HG03025 (cell line): ENCODE data around the gene AKAP1.

Experiments used
- ATAC-seq: cut with Tn5 transposase; IDR thresholded peaks from one replicate; pipeline ENCODE4 v1.9.1; 2021; ENCODE audit warnings: mild to moderate bottlenecking, moderate library complexity; ENCODE audit not compliant: unreplicated experiment, low FRiP score

The AKAP1 gene

GRCh38 chr17:57104461-57105175 is 19.6 kb downstream of the AKAP1 start:
- no peak for ATAC-seq

GRCh38 chr17:57105591-57105990 is 20.5 kb downstream of the AKAP1 start:
- no peak for ATAC-seq

DNA sequence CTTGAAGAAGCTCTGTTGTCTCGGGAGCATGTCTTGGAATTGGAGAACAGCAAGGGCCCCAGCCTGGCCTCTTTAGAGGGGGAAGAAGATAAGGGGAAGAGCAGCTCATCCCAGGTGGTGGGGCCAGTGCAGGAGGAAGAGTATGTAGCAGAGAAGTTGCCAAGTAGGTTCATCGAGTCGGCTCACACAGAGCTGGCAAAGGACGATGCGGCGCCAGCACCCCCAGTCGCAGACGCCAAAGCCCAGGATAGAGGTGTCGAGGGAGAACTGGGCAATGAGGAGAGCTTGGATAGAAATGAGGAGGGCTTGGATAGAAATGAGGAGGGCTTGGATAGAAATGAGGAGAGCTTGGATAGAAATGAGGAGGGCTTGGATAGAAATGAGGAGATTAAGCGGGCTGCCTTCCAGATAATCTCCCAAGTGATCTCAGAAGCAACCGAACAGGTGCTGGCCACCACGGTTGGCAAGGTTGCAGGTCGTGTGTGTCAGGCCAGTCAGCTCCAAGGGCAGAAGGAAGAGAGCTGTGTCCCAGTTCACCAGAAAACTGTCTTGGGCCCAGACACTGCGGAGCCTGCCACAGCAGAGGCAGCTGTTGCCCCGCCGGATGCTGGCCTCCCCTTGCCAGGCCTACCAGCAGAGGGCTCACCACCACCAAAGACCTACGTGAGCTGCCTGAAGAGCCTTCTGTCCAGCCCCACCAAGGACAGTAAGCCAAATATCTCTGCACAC is 21.2 kb downstream of the AKAP1 start:
- ATAC-seq = no peak

DNA sequence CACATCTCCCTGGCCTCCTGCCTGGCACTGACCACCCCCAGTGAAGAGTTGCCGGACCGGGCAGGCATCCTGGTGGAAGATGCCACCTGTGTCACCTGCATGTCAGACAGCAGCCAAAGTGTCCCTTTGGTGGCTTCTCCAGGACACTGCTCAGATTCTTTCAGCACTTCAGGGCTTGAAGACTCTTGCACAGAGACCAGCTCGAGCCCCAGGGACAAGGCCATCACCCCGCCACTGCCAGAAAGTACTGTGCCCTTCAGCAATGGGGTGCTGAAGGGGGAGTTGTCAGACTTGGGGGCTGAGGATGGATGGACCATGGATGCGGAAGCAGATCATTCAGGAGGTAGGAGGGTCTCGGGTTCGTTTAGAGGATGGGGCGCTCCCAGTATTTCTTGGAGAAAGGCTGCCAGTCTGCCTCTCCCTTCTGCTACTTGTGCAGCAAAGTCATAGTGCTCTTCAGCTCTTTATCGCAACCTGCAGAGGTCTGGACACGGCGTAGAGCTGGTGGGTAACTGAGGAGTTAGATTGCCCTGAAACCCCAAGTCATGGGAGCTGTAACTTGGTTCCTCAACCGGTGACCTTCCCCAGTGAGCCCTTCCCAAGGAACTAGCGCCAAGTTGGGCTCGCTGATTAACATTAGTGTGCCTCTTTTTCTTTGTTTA is 21.9 kb downstream of the AKAP1 start:
- ATAC-seq = no peak

GRCh38 chr17:57107498-57108101 is 22.6 kb downstream of the AKAP1 start:
- ATAC-seq = no peak

GRCh38 chr17:57108671-57109392 is 23.8 kb downstream of the AKAP1 start:
- no peak for ATAC-seq

- ATAC-seq = no peak
Observed at GRCh38 chr17:57109393-57110151, 24.5 kb downstream of the AKAP1 start.

GRCh38 chr17:57110152-57110542 is 25.1 kb downstream of the AKAP1 start:
- ATAC-seq = no peak

GRCh38 chr17:57110579-57111325 is 25.7 kb downstream of the AKAP1 start:
- ATAC-seq = no peak

DNA sequence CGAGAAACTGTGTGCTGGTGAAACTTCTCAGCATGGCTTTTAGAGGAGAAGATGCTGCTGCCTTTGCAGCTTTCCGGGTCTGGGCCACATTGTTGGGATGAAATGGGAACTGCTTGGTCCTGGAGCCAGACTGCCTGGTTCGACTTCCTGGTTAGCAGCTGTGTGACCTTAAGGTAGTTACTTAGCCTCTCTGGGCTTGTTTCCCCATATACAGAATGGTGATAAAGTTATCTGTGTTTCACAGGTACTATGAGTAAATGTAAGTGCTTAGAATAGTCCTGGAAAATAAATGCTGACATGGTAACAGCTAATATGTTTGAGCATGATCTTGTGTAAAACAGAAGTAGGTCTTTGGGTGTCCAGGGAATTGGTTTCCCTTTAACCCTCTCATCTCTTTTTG is 26.3 kb downstream of the AKAP1 start:
- ATAC-seq = no peak

- ATAC-seq = no peak
Observed at GRCh38 chr17:57113011-57113410, 28.0 kb downstream of the AKAP1 start.

DNA sequence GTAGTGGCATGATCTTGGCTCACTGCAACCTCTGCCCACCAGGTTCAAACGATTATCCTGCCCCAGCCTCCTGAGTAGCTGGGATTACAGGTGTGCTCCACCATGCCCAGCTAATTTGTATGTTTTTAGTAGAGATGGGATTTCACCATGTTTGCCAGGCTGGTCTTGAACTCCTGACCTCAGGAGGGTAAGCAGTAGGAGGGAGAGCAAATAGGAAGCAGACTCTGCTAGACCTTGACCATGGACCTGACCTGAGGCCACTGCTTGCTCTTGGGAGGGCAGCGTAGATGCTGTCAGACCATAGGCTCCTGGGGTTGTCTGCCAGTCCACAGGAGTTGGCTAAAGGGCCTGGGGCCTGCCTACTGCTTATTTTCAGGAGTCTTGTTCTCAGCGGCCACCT is 28.6 kb downstream of the AKAP1 start:
- no peak for ATAC-seq

DNA sequence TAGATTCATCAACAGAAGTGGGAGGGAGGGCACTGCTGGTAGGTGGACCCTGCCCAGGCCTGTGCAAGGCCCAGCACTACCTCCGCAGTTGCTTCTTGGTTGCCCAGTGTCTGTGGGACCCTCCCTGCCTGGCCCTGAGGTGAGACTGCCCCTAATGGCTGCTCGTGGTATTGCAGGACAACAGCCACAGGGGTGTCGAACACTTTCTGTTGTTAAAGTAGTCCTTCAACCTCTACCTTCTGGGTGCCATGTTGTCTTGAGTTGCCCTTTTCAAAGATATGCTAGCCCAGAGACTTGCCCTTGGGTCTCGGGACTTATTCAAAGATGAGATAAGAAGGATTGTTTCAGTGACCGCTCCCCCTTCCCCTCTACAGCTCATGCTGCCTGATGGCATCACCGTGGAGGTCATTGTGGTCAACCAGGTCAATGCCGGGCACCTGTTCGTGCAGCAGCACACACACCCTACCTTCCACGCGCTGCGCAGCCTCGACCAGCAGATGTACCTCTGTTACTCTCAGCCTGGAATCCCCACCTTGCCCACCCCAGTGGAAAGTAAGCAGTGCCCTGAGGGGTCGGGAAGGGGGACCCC is 29.1 kb downstream of the AKAP1 start:
- no peak for ATAC-seq

- ATAC-seq = no peak
Observed at GRCh38 chr17:57115377-57115776, 30.3 kb downstream of the AKAP1 start.

GRCh38 chr17:57115916-57116315 is 30.9 kb downstream of the AKAP1 start:
- no peak for ATAC-seq

GRCh38 chr17:57117798-57118197 is 32.8 kb downstream of the AKAP1 start:
- ATAC-seq = no peak

- no peak for ATAC-seq
Observed at GRCh38 chr17:57120814-57121213, 35.8 kb downstream of the AKAP1 start.

DNA sequence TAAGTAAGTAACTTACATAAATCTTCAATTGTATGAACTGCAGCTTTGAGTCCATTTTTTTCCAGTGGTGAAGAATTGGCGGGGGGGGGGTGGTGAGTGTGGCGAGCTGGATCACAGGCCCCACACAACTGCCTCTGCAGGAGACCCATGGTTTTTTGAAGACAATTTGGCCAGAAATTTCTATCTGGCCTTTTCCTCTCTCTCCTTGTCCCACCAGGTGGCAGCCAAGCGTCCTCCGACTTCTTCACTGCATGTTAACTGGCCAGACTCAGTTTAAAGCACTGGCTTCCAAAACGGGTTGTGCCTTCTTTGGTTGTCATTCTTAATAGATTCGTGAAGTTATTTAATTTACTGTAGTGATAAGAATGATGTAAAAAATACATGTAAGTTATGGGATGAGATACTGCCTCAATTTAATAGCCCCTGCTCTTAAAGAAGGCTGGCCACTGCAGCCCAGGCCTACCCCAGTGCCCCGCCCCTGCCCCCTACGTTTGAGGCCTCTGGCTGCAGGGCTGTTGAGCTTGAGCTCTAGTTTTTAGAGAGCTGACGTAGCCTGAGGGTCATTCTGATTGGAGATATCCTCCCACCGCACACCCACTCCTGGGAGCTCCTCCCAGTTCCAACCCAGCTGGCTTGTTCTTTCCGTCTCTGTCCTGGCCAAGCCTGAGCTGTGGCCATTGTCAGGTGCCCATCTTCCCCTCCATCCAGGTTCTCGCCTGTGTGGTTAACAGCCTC is 36.4 kb downstream of the AKAP1 start:
- no peak for ATAC-seq
